Measurements from ENCODE around the gene CHID1.

DNA sequence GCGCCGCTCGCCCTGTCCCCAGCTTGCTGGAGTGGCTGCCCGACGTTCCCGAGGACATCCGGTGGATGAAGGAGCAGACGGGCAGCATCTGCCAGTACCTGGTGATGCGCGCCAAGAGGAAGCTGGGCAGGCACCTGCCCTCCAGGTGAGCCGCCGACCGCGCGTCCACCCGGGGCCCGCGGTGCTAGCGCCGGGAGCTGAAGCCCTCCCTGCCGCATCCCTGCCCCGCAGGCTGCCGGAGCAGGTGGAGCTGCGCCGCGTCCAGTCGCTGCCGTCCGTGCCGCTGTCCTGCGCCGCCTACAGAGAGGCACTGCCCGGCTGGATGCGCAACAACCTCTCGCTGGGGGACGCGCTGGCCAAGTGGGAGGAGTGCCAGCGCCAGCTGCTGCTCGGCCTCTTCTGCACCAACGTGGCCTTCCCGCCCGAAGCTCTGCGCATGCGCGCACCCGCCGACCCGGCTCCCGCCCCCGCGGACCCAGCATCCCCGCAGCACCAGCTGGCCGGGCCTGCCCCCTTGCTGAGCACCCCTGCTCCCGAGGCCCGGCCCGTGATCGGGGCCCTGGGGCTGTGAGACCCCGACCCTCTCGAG lies 86.2 kb downstream of the CHID1 start:
- no peak for TF ChIP-seq POLR2A (IDR thresholded peaks at IDR 0.05)
- no peak for TF ChIP-seq CTCF (IDR thresholded peaks at IDR 0.05)
- TF ChIP-seq POLR2AphosphoS5 (IDR thresholded peaks at IDR 0.05) = no peak
- TF ChIP-seq EP300 (IDR thresholded peaks at IDR 0.05) = no peak
